Mammary epithelial cell (primary cell): ENCODE results near the gene SMIM5.

ENCODE experiments used
- CTCF ChIP-seq, 2 donors: IDR thresholded peaks in 1 of 2; conservative IDR thresholded peaks in 1 of 2; 2 replicates each; pipeline ENCODE4 v1.5.1; 2011 to 2012; ENCODE audit warnings: inconsistent platforms in 2 of 2, low read length in 2 of 2, mild to moderate bottlenecking in 2 of 2, control low read depth in 1 of 2, low read depth in 1 of 2; ENCODE audit not compliant: insufficient read depth in 1 of 2; ENCODE audit errors: extremely low read depth in 1 of 2
- EZH2 ChIP-seq: IDR thresholded peaks from 2 replicates; pipeline ENCODE4 v1.6.1; 2012; ENCODE audit warnings: low read length, inconsistent platforms, borderline replicate concordance

GRCh38 chr17:75673487-75673886 is 40.3 kb downstream of the SMIM5 start:
- TF ChIP-seq CTCF (conservative IDR thresholded peaks at IDR 0.05 in 1 of 2, IDR thresholded peaks at IDR 0.05 in 1 of 2; ENCODE audit: extremely low read depth in 1 of 2, insufficient read depth in 1 of 2, low read depth in 1 of 2, low read length in 2 of 2) (no peak), EZH2 (no peak)
